ENCODE results near the gene TEFM. TPM values are rescaled to one million over a fixed set of nuclear protein-coding genes. Genes with fewer than 3 reads are reported as not detected.
"Not testable (repeated sequence)": the region's sequence is repeated elsewhere in the genome, so short reads cannot be mapped to it uniquely, and the experiment has no call there.

TEFM gene
- total and polyA plus RNA-seq, 2 donors = 9.8 to 37.0 TPM

- H3K4me1 ChIP-seq (ENCODE audit: insufficient read depth); DNase-seq (ENCODE audit: extremely low spot score); H3K27ac ChIP-seq (ENCODE audit: low read depth); H3K36me3 ChIP-seq (ENCODE audit: insufficient read depth); H3K4me3 ChIP-seq (ENCODE audit: low read depth, low read length): not testable (repeated sequence)
- 91% methylated on average over 7 of the region's 7 CpGs for WGBS
These were observed 4.1 kb upstream of the TEFM start for GRCh38 chr17:30910151-30910550.

DNA sequence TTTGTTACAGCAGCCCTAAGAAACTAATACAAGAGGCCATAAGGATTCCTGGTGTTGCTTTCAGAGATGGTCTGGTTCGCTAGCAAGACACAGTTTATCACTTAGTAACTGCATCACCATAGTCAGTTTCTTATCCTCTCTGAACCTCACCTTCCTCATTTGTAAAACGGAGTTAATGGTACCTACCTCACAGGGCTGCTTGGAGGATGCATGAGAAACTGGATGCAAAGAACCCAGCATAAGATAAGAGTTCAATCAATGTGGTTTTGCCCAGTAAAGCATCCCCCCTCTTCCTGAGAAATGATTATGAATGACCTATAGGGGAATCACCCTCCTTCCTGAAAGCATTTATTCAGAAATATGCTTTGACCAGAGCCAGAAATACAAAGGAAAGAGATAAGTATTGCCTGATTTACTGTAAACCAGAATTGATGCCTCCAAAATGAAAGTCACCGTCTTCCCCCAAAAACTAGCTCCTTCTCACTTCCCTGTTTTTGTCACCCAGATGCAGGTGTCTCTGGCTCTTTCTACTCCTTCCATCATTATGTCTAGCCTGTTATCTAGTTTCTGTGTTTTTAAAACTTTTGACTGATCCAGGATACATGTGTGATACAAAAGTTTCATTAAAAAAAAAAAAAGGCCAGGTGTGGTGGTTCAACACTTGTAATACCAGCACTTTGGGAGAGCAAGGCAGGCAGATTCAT is 2.8 kb upstream of the TEFM start:
- no peak for DNase-seq (ENCODE audit: extremely low spot score)
- Histone ChIP-seq H3K4me1 (ENCODE audit: insufficient read depth) (no peaks in the 10 kb centered on the region), H3K36me3 (ENCODE audit: insufficient read depth) (peaks cover under 1% of the 10 kb centered on the region), H3K27ac (ENCODE audit: low read depth) (no peak overlapping the region), H3K4me3 (ENCODE audit: low read depth, low read length) (no peak overlapping the region)
- WGBS = 86% methylated on average over 3 of the region's 3 CpGs

DNA sequence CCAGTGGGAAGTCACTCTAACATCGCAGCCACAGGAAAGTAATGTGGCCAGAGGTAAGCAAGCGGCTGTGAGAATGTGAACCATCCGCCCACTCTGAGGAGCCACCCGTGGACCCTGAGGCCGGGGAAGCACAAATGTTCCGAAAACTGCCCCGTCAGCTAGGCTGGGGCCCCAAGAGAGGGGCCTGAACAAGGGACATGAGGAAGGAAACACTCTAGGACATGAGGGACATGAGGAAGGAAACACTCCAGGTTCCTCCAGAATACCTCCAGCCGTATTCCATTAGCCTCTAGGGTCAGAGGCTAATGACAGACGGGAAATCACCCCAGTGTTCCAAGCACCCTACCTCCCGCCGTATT is 317 bp downstream of the TEFM start:
- Histone ChIP-seq H3K36me3 (ENCODE audit: insufficient read depth) (peaks cover 2% of the 10 kb centered on the region), H3K4me3 (ENCODE audit: low read depth, low read length) (peak overlapping the region; percentile 64), H3K27ac (ENCODE audit: low read depth) (no peak overlapping the region), H3K4me1 (ENCODE audit: insufficient read depth) (no peaks in the 10 kb centered on the region)
- no peak for DNase-seq (ENCODE audit: extremely low spot score)
- 1% methylated on average over 11 of the region's 11 CpGs for WGBS

GRCh38 chr17:30897311-30897710 is 8.7 kb downstream of the TEFM start:
- no peak overlapping the region for H3K4me3 ChIP-seq (ENCODE audit: low read depth, low read length)
- H3K4me1 ChIP-seq (ENCODE audit: insufficient read depth) = no peaks in the 10 kb centered on the region
- no peaks in the 10 kb centered on the region for H3K36me3 ChIP-seq (ENCODE audit: insufficient read depth)
- DNase-seq (ENCODE audit: extremely low spot score) = no peak
- H3K27ac ChIP-seq (ENCODE audit: low read depth) = no peak overlapping the region
- whole genome bisulfite sequencing = 91% methylated on average over 5 of the region's 5 CpGs

- Histone ChIP-seq H3K27ac (ENCODE audit: low read depth) (no peak overlapping the region), H3K4me1 (ENCODE audit: insufficient read depth) (no peaks in the 10 kb centered on the region), H3K36me3 (ENCODE audit: insufficient read depth) (no peaks in the 10 kb centered on the region), H3K4me3 (ENCODE audit: low read depth, low read length) (no peak overlapping the region)
- WGBS = 95% methylated on average over 3 of the region's 3 CpGs
- DNase-seq (ENCODE audit: extremely low spot score) = no peak
These were observed 11.8 kb downstream of the TEFM start for GRCh38 chr17:30894236-30894635.

- Histone ChIP-seq H3K4me3 (ENCODE audit: low read depth, low read length) (no peak overlapping the region), H3K36me3 (ENCODE audit: insufficient read depth) (no peaks in the 10 kb centered on the region), H3K27ac (ENCODE audit: low read depth) (no peak overlapping the region), H3K4me1 (ENCODE audit: insufficient read depth) (no peaks in the 10 kb centered on the region)
- WGBS = 99% methylated on average over 5 of the region's 5 CpGs
- no peak for DNase-seq (ENCODE audit: extremely low spot score)
These were observed 19.9 kb downstream of the TEFM start for GRCh38 chr17:30886187-30886586.

DNA sequence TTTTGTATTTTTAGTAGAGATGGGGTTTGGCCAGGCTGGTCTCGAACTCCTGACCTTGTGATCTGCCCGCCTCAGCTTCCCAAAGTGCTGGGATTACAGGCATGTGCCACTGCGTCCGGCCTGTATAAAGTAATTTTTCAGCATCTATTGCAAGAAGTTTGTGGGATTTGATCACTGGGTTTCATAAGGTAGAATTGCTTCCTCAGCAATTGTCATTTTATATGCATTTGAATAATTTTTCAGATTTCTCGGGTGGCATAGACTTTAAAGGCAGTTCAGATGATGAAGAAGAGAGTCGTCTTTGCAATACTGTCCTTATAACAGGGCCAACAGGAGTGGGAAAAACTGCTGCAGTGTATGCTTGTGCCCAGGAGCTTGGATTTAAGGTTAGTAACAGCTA is 37.0 kb downstream of the TEFM start:
- WGBS = 94% methylated on average over 6 of the region's 6 CpGs
- no peak overlapping the region for H3K27ac ChIP-seq (ENCODE audit: low read depth)
- no peak for DNase-seq (ENCODE audit: extremely low spot score)

GRCh38 chr17:30864636-30865035 is 41.4 kb downstream of the TEFM start:
- no peak overlapping the region for H3K4me3 ChIP-seq (ENCODE audit: low read depth, low read length)
- H3K36me3 ChIP-seq (ENCODE audit: insufficient read depth) = no peaks in the 10 kb centered on the region
- H3K27ac ChIP-seq (ENCODE audit: low read depth) = no peak overlapping the region
- 96% methylated on average over 1 of the region's 1 CpG for WGBS
- H3K4me1 ChIP-seq (ENCODE audit: insufficient read depth) = no peaks in the 10 kb centered on the region
- no peak for DNase-seq (ENCODE audit: extremely low spot score)

More for the DNA sequence above, 37.0 kb downstream of the TEFM start:
- H3K36me3 ChIP-seq (ENCODE audit: insufficient read depth) = no peaks in the 10 kb centered on the region
- no peaks in the 10 kb centered on the region for H3K4me1 ChIP-seq (ENCODE audit: insufficient read depth)
- H3K4me3 ChIP-seq (ENCODE audit: low read depth, low read length) = no peak overlapping the region

DNA sequence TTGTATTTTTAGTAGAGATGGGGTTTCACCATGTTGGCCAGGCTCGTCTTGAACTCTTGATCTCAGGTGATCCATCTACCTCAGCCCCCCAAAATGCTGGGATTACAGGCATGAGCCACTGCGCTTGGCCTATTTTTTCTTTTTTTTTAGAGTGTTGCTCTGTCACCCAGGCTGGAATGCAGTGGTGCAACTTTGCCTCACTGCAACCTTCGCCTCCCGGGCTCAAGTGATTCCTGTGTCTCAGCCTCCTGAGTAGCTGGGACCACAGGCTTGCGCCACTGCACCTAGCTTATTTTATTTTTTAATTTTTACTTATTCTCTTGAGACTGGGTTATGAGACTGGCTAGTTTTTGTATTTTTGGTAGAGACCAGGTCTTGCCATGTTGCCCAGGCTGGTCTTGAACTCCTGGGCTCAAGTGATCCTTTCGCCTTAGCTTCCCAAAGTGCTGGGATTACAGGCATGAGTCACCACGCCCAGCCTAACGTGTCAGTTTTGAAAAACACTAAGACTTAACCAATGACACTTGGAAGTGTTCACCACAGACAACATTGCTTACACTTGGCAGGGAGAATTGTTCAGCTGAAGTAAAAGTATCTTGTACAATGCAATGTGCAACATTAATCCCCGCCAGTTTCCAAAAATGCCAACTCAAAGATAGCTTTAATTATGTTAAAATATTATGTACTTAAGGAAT is 47.3 kb downstream of the TEFM start:
- Histone ChIP-seq H3K4me1 (ENCODE audit: insufficient read depth) (no peaks in the 10 kb centered on the region), H3K27ac (ENCODE audit: low read depth) (no peak overlapping the region), H3K36me3 (ENCODE audit: insufficient read depth) (no peaks in the 10 kb centered on the region), H3K4me3 (ENCODE audit: low read depth, low read length) (no peak overlapping the region)
- no peak for DNase-seq (ENCODE audit: extremely low spot score)
- WGBS = 92% methylated on average over 9 of the region's 9 CpGs

GRCh38 chr17:30854146-30854545 is 51.9 kb downstream of the TEFM start:
- WGBS = 98% methylated on average over 3 of the region's 3 CpGs
- H3K4me1 ChIP-seq (ENCODE audit: insufficient read depth) = no peaks in the 10 kb centered on the region
- DNase-seq (ENCODE audit: extremely low spot score) = no peak
- no peak overlapping the region for H3K27ac ChIP-seq (ENCODE audit: low read depth)
- H3K4me3 ChIP-seq (ENCODE audit: low read depth, low read length) = no peak overlapping the region
- H3K36me3 ChIP-seq (ENCODE audit: insufficient read depth) = no peaks in the 10 kb centered on the region

Small RNAs within 50 kb of the gene (small RNA-seq; reads per million reads assigned to genes)
- gene RNU6-298P = not detected

Other genes starting within 250 kb of the TEFM start
- 15.5 TPM for gene CRLF3, start 81.5 kb downstream of the TEFM start, total RNA-seq
- gene CRLF3, start 81.5 kb downstream of the TEFM start, polyA plus RNA-seq = 6.8 TPM
- 10.6 TPM for gene ATAD5, start 74.3 kb downstream of the TEFM start, total RNA-seq
- gene ATAD5, start 74.3 kb downstream of the TEFM start, polyA plus RNA-seq = 0.44 TPM
- gene ADAP2, start 15.7 kb upstream of the TEFM start, total RNA-seq = 15.1 TPM
- 6.7 TPM for gene ADAP2, start 15.7 kb upstream of the TEFM start, polyA plus RNA-seq
- gene RNF135, start 64.8 kb upstream of the TEFM start, total RNA-seq = 10.1 TPM
- gene RNF135, start 64.8 kb upstream of the TEFM start, polyA plus RNA-seq = 17.1 TPM
- gene NF1, start 188.7 kb upstream of the TEFM start, total RNA-seq = 135 TPM
- gene NF1, start 188.7 kb upstream of the TEFM start, polyA plus RNA-seq = 12.2 TPM